ENCODE results near the gene CDK8. TPM values are rescaled to one million over a fixed set of nuclear protein-coding genes. Genes with fewer than 3 reads are reported as not detected.

CDK8 gene
- total RNA-seq, 2 donors from 2014 or later, result 29.4 to 33.1 TPM

- Histone ChIP-seq H3K27ac (ENCODE audit: low read depth, low read length) (no peak overlapping the region), H3K9me3 (ENCODE audit: control insufficient read depth, low read length) (no peaks in the 10 kb centered on the region), H3K4me1 (ENCODE audit: control insufficient read depth, insufficient read depth, low read length) (no peaks in the 10 kb centered on the region), H3K4me3 (ENCODE audit: low read length) (no peak overlapping the region), H3K27me3 (ENCODE audit: control insufficient read depth, insufficient read depth, low read length, poor library complexity, severe bottlenecking) (peaks cover 13% of the 10 kb centered on the region), H3K9ac (ENCODE audit: extremely low read depth, low read length, poor library complexity, severe bottlenecking) (no peak overlapping the region), H3K36me3 (ENCODE audit: control insufficient read depth, insufficient read depth, low read length) (no peaks in the 10 kb centered on the region)
- Mint-ChIP-seq H3K27ac (no peak overlapping the region), H3K27me3 (ENCODE audit: insufficient read depth) (peaks cover 29% of the 10 kb centered on the region), H3K4me3 (no peak overlapping the region), H3K36me3 (ENCODE audit: low read depth) (no peaks in the 10 kb centered on the region), H3K9me3 (no peaks in the 10 kb centered on the region), H3K4me1 (no peaks in the 10 kb centered on the region)
- no peak for DNase-seq
- 85 to 94% methylated on average over 2 of the region's 2 CpGs for WGBS, 2 experiments (ENCODE audit: insufficient coverage in 1 of 2, insufficient read length in 1 of 2)
- no peak for TF ChIP-seq CTCF (conservative IDR thresholded peaks at IDR 0.05)
These were observed 25.8 kb upstream of the CDK8 start for GRCh38 chr13:26228096-26228495.

- H3K4me3 ChIP-seq (ENCODE audit: low read length), result no peak overlapping the region
- H3K9ac ChIP-seq (ENCODE audit: extremely low read depth, low read length, poor library complexity, severe bottlenecking), result no peak overlapping the region
- no peak overlapping the region for H3K27ac ChIP-seq (ENCODE audit: low read depth, low read length)
- Mint-ChIP-seq H3K27ac (no peak overlapping the region), H3K27me3 (ENCODE audit: insufficient read depth) (peaks cover 26% of the 10 kb centered on the region), H3K4me1 (no peaks in the 10 kb centered on the region), H3K4me3 (no peak overlapping the region), H3K36me3 (ENCODE audit: low read depth) (no peaks in the 10 kb centered on the region), H3K9me3 (no peaks in the 10 kb centered on the region)
- WGBS, 2 experiments (ENCODE audit: insufficient coverage in 1 of 2, insufficient read length in 1 of 2), result 88 to 100% methylated on average over 10 to 13 of the region's 13 CpGs
- no peaks in the 10 kb centered on the region for H3K36me3 ChIP-seq (ENCODE audit: control insufficient read depth, insufficient read depth, low read length)
- no peaks in the 10 kb centered on the region for H3K9me3 ChIP-seq (ENCODE audit: control insufficient read depth, low read length)
- DNase-seq, result no peak
- TF ChIP-seq CTCF (conservative IDR thresholded peaks at IDR 0.05), result no peak
- no peaks in the 10 kb centered on the region for H3K4me1 ChIP-seq (ENCODE audit: control insufficient read depth, insufficient read depth, low read length)
- peaks cover 8% of the 10 kb centered on the region for H3K27me3 ChIP-seq (ENCODE audit: control insufficient read depth, insufficient read depth, low read length, poor library complexity, severe bottlenecking)
These were observed 24.8 kb upstream of the CDK8 start for GRCh38 chr13:26229080-26229615.

GRCh38 chr13:26230703-26231102 is 23.2 kb upstream of the CDK8 start:
- H3K4me3 ChIP-seq (ENCODE audit: low read length), result no peak overlapping the region
- no peak overlapping the region for H3K27ac ChIP-seq (ENCODE audit: low read depth, low read length)
- 93 to 94% methylated on average over 2 to 6 of the region's 6 CpGs for WGBS, 2 experiments (ENCODE audit: insufficient coverage in 1 of 2, insufficient read length in 1 of 2)
- no peaks in the 10 kb centered on the region for H3K9me3 Mint-ChIP-seq
- H3K4me1 Mint-ChIP-seq, result no peaks in the 10 kb centered on the region
- H3K27me3 ChIP-seq (ENCODE audit: control insufficient read depth, insufficient read depth, low read length, poor library complexity, severe bottlenecking), result peaks cover 4% of the 10 kb centered on the region
- no peaks in the 10 kb centered on the region for H3K36me3 ChIP-seq (ENCODE audit: control insufficient read depth, insufficient read depth, low read length)
- H3K4me1 ChIP-seq (ENCODE audit: control insufficient read depth, insufficient read depth, low read length), result no peaks in the 10 kb centered on the region
- H3K36me3 Mint-ChIP-seq (ENCODE audit: low read depth), result no peaks in the 10 kb centered on the region
- H3K4me3 Mint-ChIP-seq, result no peak overlapping the region
- no peak overlapping the region for H3K27ac Mint-ChIP-seq
- H3K9ac ChIP-seq (ENCODE audit: extremely low read depth, low read length, poor library complexity, severe bottlenecking), result no peak overlapping the region
- DNase-seq, result no peak
- TF ChIP-seq CTCF (conservative IDR thresholded peaks at IDR 0.05), result no peak
- H3K9me3 ChIP-seq (ENCODE audit: control insufficient read depth, low read length), result no peaks in the 10 kb centered on the region
- H3K27me3 Mint-ChIP-seq (ENCODE audit: insufficient read depth), result peaks cover 27% of the 10 kb centered on the region

All from endodermal cell (in vitro differentiated cells).